HEK293 (cell line): Measurements from ENCODE around the gene USP7.

ENCODE experiments used
- GLIS2 ChIP-seq: fragments of 450-650 bp; formaldehyde crosslinking; IDR thresholded peaks from 2 replicates; pipeline ENCODE4 v1.5.1; 2016; ENCODE audit warnings: missing biosample characterization, missing genetic modification characterization
- IKZF3 ChIP-seq: fragments of 450-650 bp; IDR thresholded peaks from 2 replicates; pipeline ENCODE4 v1.5.0; 2018; ENCODE audit warnings: missing biosample characterization, mild to moderate bottlenecking, missing genetic modification characterization, moderate library complexity
- KLF1 ChIP-seq: fragments of 450-650 bp; formaldehyde crosslinking; IDR thresholded peaks from 2 replicates; pipeline ENCODE4 v1.5.1; 2016; ENCODE audit warnings: missing biosample characterization, missing genetic modification characterization
- PRDM4 ChIP-seq: fragments of 450-650 bp; formaldehyde crosslinking; IDR thresholded peaks from 2 replicates; pipeline ENCODE4 v1.5.1; 2017; ENCODE audit warnings: missing biosample characterization, missing genetic modification characterization
- SCRT2 ChIP-seq: fragments of 450-650 bp; formaldehyde crosslinking; IDR thresholded peaks from 2 replicates; pipeline ENCODE4 v1.5.1; 2016; ENCODE audit warnings: missing biosample characterization, missing genetic modification characterization
- SETDB1 ChIP-seq: IDR thresholded peaks from one replicate; pipeline ENCODE4 v1.6.1; 2017; ENCODE audit warnings: mild to moderate bottlenecking, low read length, moderate library complexity, mixed read lengths; ENCODE audit not compliant: insufficient read length
- SP2 ChIP-seq: fragments of 450-650 bp; formaldehyde crosslinking; IDR thresholded peaks from 2 replicates; pipeline ENCODE4 v1.5.1; 2016; ENCODE audit warnings: missing biosample characterization, missing genetic modification characterization
- ZBTB10 ChIP-seq: fragments of 450-650 bp; formaldehyde crosslinking; IDR thresholded peaks from 2 replicates; pipeline ENCODE4 v1.5.1; 2016; ENCODE audit warnings: missing biosample characterization, missing genetic modification characterization
- ZBTB6 ChIP-seq: fragments of 450-650 bp; formaldehyde crosslinking; IDR thresholded peaks from 2 replicates; pipeline ENCODE4 v1.5.1; 2017; ENCODE audit warnings: missing biosample characterization, missing genetic modification characterization
- ZFP41 ChIP-seq: fragments of 450-650 bp; formaldehyde crosslinking; IDR thresholded peaks from 2 replicates; pipeline ENCODE4 v1.5.1; 2016; ENCODE audit warnings: missing biosample characterization, missing genetic modification characterization, borderline replicate concordance
- ZNF112 ChIP-seq: fragments of 450-650 bp; formaldehyde crosslinking; IDR thresholded peaks from 2 replicates; pipeline ENCODE4 v1.5.0; 2017; ENCODE audit warnings: missing biosample characterization, missing genetic modification characterization
- ZNF132 ChIP-seq: fragments of 450-650 bp; formaldehyde crosslinking; IDR thresholded peaks from 2 replicates; pipeline ENCODE4 v1.5.1; 2017; ENCODE audit warnings: missing biosample characterization, missing genetic modification characterization, borderline replicate concordance
- ZNF148 ChIP-seq: fragments of 450-650 bp; formaldehyde crosslinking; IDR thresholded peaks from 2 replicates; pipeline ENCODE4 v1.5.0; 2017; ENCODE audit warnings: missing biosample characterization, missing genetic modification characterization, borderline replicate concordance
- ZNF175 ChIP-seq: fragments of 450-650 bp; formaldehyde crosslinking; IDR thresholded peaks from 2 replicates; pipeline ENCODE4 v1.5.1; 2016; ENCODE audit warnings: missing biosample characterization, missing genetic modification characterization
- ZNF19 ChIP-seq: fragments of 450-650 bp; formaldehyde crosslinking; IDR thresholded peaks from 2 replicates; pipeline ENCODE4; 2016; ENCODE audit warnings: missing biosample characterization, missing genetic modification characterization, low read depth
- ZNF292 ChIP-seq: fragments of 450-650 bp; formaldehyde crosslinking; IDR thresholded peaks from 2 replicates; pipeline ENCODE4 v1.5.1; 2016; ENCODE audit warnings: low read depth, missing biosample characterization, missing genetic modification characterization, borderline replicate concordance
- ZNF341 ChIP-seq: fragments of 450-650 bp; formaldehyde crosslinking; IDR thresholded peaks from 2 replicates; pipeline ENCODE4; 2016; ENCODE audit warnings: low read depth, missing biosample characterization, missing genetic modification characterization
- ZNF366 ChIP-seq: fragments of 450-650 bp; formaldehyde crosslinking; conservative IDR thresholded peaks from 2 replicates; pipeline ENCODE4 v1.5.1; 2016; ENCODE audit warnings: missing biosample characterization, missing genetic modification characterization
- ZNF37A ChIP-seq: fragments of 450-650 bp; IDR thresholded peaks from 2 replicates; pipeline ENCODE4 v1.5.1; 2018; ENCODE audit warnings: missing biosample characterization, missing genetic modification characterization
- ZNF423 ChIP-seq: fragments of 450-650 bp; formaldehyde crosslinking; IDR thresholded peaks from 2 replicates; pipeline ENCODE4 v1.5.1; 2016; ENCODE audit warnings: missing biosample characterization, missing genetic modification characterization
- ZNF426 ChIP-seq: fragments of 450-650 bp; formaldehyde crosslinking; IDR thresholded peaks from 2 replicates; pipeline ENCODE4 v1.5.1; 2017; ENCODE audit warnings: missing biosample characterization, missing genetic modification characterization, mild to moderate bottlenecking, inconsistent platforms, moderate library complexity
- ZNF548 ChIP-seq: fragments of 450-650 bp; formaldehyde crosslinking; IDR thresholded peaks from 2 replicates; pipeline ENCODE4 v1.5.1; 2016; ENCODE audit warnings: missing biosample characterization, missing genetic modification characterization
- ZNF645 ChIP-seq: fragments of 450-650 bp; formaldehyde crosslinking; IDR thresholded peaks from 2 replicates; pipeline ENCODE4; 2016; ENCODE audit warnings: missing biosample characterization, missing genetic modification characterization
- ZNF670 ChIP-seq: fragments of 450-650 bp; formaldehyde crosslinking; IDR thresholded peaks from 2 replicates; pipeline ENCODE4 v1.5.1; 2016; ENCODE audit warnings: missing biosample characterization, missing genetic modification characterization, low read depth
- ZNF707 ChIP-seq: fragments of 450-650 bp; formaldehyde crosslinking; IDR thresholded peaks from 2 replicates; pipeline ENCODE4 v1.5.1; 2016; ENCODE audit warnings: missing biosample characterization, missing genetic modification characterization
- ZNF747 ChIP-seq: fragments of 450-650 bp; formaldehyde crosslinking; IDR thresholded peaks from 2 replicates; pipeline ENCODE4 v1.5.1; 2016; ENCODE audit warnings: missing biosample characterization, missing genetic modification characterization
- ZNF776 ChIP-seq: fragments of 450-650 bp; formaldehyde crosslinking; IDR thresholded peaks from 2 replicates; pipeline ENCODE4 v1.5.0; 2017; ENCODE audit warnings: missing biosample characterization, missing genetic modification characterization, borderline replicate concordance
- ZNF785 ChIP-seq: fragments of 450-650 bp; formaldehyde crosslinking; IDR thresholded peaks from 2 replicates; pipeline ENCODE4 v1.5.1; 2016; ENCODE audit warnings: missing biosample characterization, missing genetic modification characterization
- ZNF830 ChIP-seq: fragments of 450-650 bp; IDR thresholded peaks from 2 replicates; pipeline ENCODE4 v1.5.0; 2018; ENCODE audit warnings: missing biosample characterization, missing genetic modification characterization, low read depth, mild to moderate bottlenecking, moderate library complexity
- ZNF837 ChIP-seq: fragments of 450-650 bp; formaldehyde crosslinking; IDR thresholded peaks from 2 replicates; pipeline ENCODE4 v1.5.1; 2016; ENCODE audit warnings: missing biosample characterization, missing genetic modification characterization
- ZSCAN16 ChIP-seq: fragments of 450-650 bp; formaldehyde crosslinking; IDR thresholded peaks from 2 replicates; pipeline ENCODE4 v1.5.1; 2016; ENCODE audit warnings: missing biosample characterization, missing genetic modification characterization

USP7 gene

GRCh38 chr16:8868416-8869211 lies 95.1 kb downstream of the USP7 start, which contains the start of gene CARHSP1 (continued):
- no peak for TF ChIP-seq ZNF19 (tag by site-specific recombination)
- peak; percentile 48; the same call in 1 of the 2 replicates for TF ChIP-seq ZNF423 (tag by site-specific recombination)
- no peak for TF ChIP-seq ZNF426
- TF ChIP-seq ZNF37A (tag by site-specific recombination) = no peak
- no peak for TF ChIP-seq ZNF776 (tag by site-specific recombination)
- TF ChIP-seq ZSCAN16 (tag by site-specific recombination) = no peak
- TF ChIP-seq ZNF830 (tag by site-specific recombination) = no peak
- peak; percentile 79 for TF ChIP-seq SP2 (tag by site-specific recombination)
- no peak for TF ChIP-seq ZNF785 (tag by site-specific recombination)
- TF ChIP-seq PRDM4 (tag by site-specific recombination) = peak; percentile 22; the same call in 1 of the 2 replicates
- TF ChIP-seq ZNF747 (tag by site-specific recombination) = no peak
- no peak for TF ChIP-seq ZFP41 (tag by site-specific recombination)
- no peak for TF ChIP-seq SETDB1
- TF ChIP-seq ZNF670 (tag by site-specific recombination) = no peak
- TF ChIP-seq GLIS2 (tag by site-specific recombination) = peak; percentile 69
- no peak for TF ChIP-seq ZNF175 (tag by site-specific recombination)
- TF ChIP-seq ZBTB10 (tag by site-specific recombination) = peak; percentile 76; the same call in 1 of the 2 replicates
- no peak for TF ChIP-seq ZNF707 (tag by site-specific recombination)
- TF ChIP-seq ZNF292 (tag by site-specific recombination) = no peak
- peak; percentile 95 for TF ChIP-seq IKZF3 (tag by site-specific recombination)
- TF ChIP-seq ZNF837 (tag by site-specific recombination) = no peak
- TF ChIP-seq ZNF548 (tag by site-specific recombination) = no peak
- TF ChIP-seq KLF1 (tag by site-specific recombination) = peak; percentile 94
- TF ChIP-seq ZNF112 = no peak
- peak; percentile 99 for TF ChIP-seq ZNF341 (tag by site-specific recombination)
- no peak; the same call in 1 of the 2 replicates for TF ChIP-seq ZBTB6 (tag by site-specific recombination)
- TF ChIP-seq ZNF148 = no peak
- TF ChIP-seq ZNF366 = no peak
- peak; percentile 96 for TF ChIP-seq SCRT2 (tag by site-specific recombination)
- no peak for TF ChIP-seq ZNF132 (tag by site-specific recombination)
- no peak for TF ChIP-seq ZNF645 (tag by site-specific recombination)
